CD4-positive, CD25-positive, alpha-beta regulatory T cell (primary cell): ENCODE data around the gene CEP192. TPM values are rescaled to one million over a fixed set of nuclear protein-coding genes. Genes with fewer than 3 reads are reported as not detected.

Experiments used
- ATAC-seq, 2 donors: fragments of 150-1000 bp; cut with Tn5 transposase; one replicate each; pipeline ENCODE4 v1.10.0; 2021; ENCODE audit warnings: low read depth in 2 of 2, moderate number of reproducible peaks in 2 of 2, moderate library complexity in 1 of 2
- DNase-seq, 3 donors: peaks; one replicate each; pipeline versions ENCODE4 v3.0.0 to v3.0.0-alpha.2; 2012 to 2022; ENCODE audit warnings: mixed read lengths in 1 of 3
- H3K27ac ChIP-seq: one replicate; pipeline ENCODE4 v1.7.0; 2013; ENCODE audit warnings: mild to moderate bottlenecking, low read length; ENCODE audit not compliant: insufficient read depth, poor library complexity, severe bottlenecking
- H3K27me3 ChIP-seq: one replicate; pipeline ENCODE4 v1.7.0; 2013; ENCODE audit warnings: low read length; ENCODE audit not compliant: control insufficient read depth, insufficient read depth
- H3K36me3 ChIP-seq: one replicate; pipeline ENCODE4 v1.7.0; 2013; ENCODE audit warnings: mild to moderate bottlenecking, low read length, moderate library complexity; ENCODE audit not compliant: control insufficient read depth, insufficient read depth
- H3K4me1 ChIP-seq: 2 replicates; pipeline ENCODE4 v1.7.0; 2013; ENCODE audit warnings: mild to moderate bottlenecking, low read length; ENCODE audit not compliant: insufficient read depth, control insufficient read depth, poor library complexity, severe bottlenecking
- H3K4me3 ChIP-seq: one replicate; pipeline ENCODE4 v1.7.0; 2013; ENCODE audit warnings: low read depth, mild to moderate bottlenecking, low read length, moderate library complexity
- H3K9me3 ChIP-seq, 2 experiments: 1 replicate in 1 of 2; 2 replicates in 1 of 2; pipeline ENCODE4 v1.7.0; 2013; ENCODE audit warnings: low read length in 2 of 2, mild to moderate bottlenecking in 1 of 2, moderate library complexity in 1 of 2; ENCODE audit not compliant: control insufficient read depth in 2 of 2
- H3K27ac Mint-ChIP-seq, 3 donors: one replicate each; pipeline ENCODE4 v1.8.0; 2020 to 2022; ENCODE audit warnings: mild to moderate bottlenecking in 3 of 3, mixed read lengths in 3 of 3, moderate library complexity in 2 of 3
- H3K27me3 Mint-ChIP-seq: one replicate; pipeline ENCODE4 v1.8.0; 2022; ENCODE audit warnings: mild to moderate bottlenecking, mixed read lengths
- H3K36me3 Mint-ChIP-seq: one replicate; pipeline ENCODE4 v1.8.0; 2020; ENCODE audit warnings: mixed read lengths
- H3K4me1 Mint-ChIP-seq, 4 donors: one replicate each; pipeline ENCODE4 v1.8.0; 2020 to 2022; ENCODE audit warnings: mixed read lengths in 4 of 4, mild to moderate bottlenecking in 1 of 4
- H3K4me3 Mint-ChIP-seq, 4 donors: one replicate each; pipeline ENCODE4 v1.8.0; 2020 to 2022; ENCODE audit warnings: mild to moderate bottlenecking in 4 of 4, mixed read lengths in 4 of 4, moderate library complexity in 3 of 4
- H3K9me3 Mint-ChIP-seq, 7 donors: one replicate each; pipeline ENCODE4 v1.8.0; 2020 to 2022; ENCODE audit warnings: mixed read lengths in 7 of 7, mild to moderate bottlenecking in 3 of 7, moderate library complexity in 2 of 7
- polyA plus RNA-seq, 4 donors: library from polyadenylated mRNA; unstranded; fragments of 300-500 nt; fragmentation: Illumina TruSeq; gene quantifications; one replicate each; pipeline ENCODE4 v1.2.3, GENCODE V29; 2021
- total RNA-seq: library from RNA; stranded (reverse); gene quantifications from one replicate; pipeline ENCODE4 v1.2.3, GENCODE V29; 2022

CEP192 gene
- total and polyA plus RNA-seq, 5 donors from 2014 or later: 5.3 to 38.6 (median 7.2) TPM

- Mint-ChIP-seq H3K27ac (no peak overlapping the region), H3K27me3 (no peaks in the 10 kb centered on the region), H3K4me3 (no peak overlapping the region), H3K4me1 (peaks cover 0 to 18% (median 11%) of the 10 kb centered on the region in 4 donors), H3K36me3 (peaks cover 36% of the 10 kb centered on the region), H3K9me3 (no peaks in the 10 kb centered on the region)
- no peaks in the 10 kb centered on the region for H3K9me3 ChIP-seq
- ATAC-seq (no peak), DNase-seq (no peak)
- H3K27me3 ChIP-seq: no peaks in the 10 kb centered on the region
- peaks cover 21% of the 10 kb centered on the region for H3K36me3 ChIP-seq
- H3K27ac ChIP-seq: no peak overlapping the region
- H3K4me1 ChIP-seq: no peaks in the 10 kb centered on the region
- no peak overlapping the region for H3K4me3 ChIP-seq
Measured at GRCh38 chr18:12958478-12958877, 32.7 kb upstream of the CEP192 start.

DNA sequence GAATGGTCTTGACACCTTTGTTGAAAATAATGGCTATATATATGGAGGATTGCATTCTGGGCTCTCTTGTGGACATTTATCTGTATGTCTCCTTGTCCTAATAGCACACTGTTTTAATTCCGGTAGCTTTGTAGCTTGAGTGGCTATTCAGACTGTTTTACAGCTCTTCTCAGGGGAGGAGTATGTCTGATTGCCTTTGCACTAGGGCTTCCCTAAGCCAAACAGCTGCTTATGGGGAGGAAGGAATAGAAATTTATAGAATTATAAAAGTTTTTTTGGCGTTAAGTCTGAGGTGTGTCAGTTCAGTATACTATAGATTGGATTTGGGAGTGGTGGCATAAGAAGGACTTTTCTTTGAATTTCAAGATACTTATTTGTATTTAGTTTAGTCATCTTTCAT lies 30.8 kb upstream of the CEP192 start:
- no peaks in the 10 kb centered on the region for H3K27me3 ChIP-seq
- Mint-ChIP-seq H3K4me3 (no peak overlapping the region), H3K27ac (peak overlapping the region in 1 of 3 donors; percentile 49), H3K9me3 (no peaks in the 10 kb centered on the region), H3K36me3 (peaks cover 42% of the 10 kb centered on the region), H3K4me1 (peaks cover 0 to 18% (median 7%) of the 10 kb centered on the region in 4 donors), H3K27me3 (no peaks in the 10 kb centered on the region)
- DNase-seq (no peak), ATAC-seq (no peak)
- H3K4me1 ChIP-seq: no peaks in the 10 kb centered on the region
- no peaks in the 10 kb centered on the region for H3K9me3 ChIP-seq
- peaks cover 28% of the 10 kb centered on the region for H3K36me3 ChIP-seq
- no peak overlapping the region for H3K27ac ChIP-seq
- H3K4me3 ChIP-seq: no peak overlapping the region

DNA sequence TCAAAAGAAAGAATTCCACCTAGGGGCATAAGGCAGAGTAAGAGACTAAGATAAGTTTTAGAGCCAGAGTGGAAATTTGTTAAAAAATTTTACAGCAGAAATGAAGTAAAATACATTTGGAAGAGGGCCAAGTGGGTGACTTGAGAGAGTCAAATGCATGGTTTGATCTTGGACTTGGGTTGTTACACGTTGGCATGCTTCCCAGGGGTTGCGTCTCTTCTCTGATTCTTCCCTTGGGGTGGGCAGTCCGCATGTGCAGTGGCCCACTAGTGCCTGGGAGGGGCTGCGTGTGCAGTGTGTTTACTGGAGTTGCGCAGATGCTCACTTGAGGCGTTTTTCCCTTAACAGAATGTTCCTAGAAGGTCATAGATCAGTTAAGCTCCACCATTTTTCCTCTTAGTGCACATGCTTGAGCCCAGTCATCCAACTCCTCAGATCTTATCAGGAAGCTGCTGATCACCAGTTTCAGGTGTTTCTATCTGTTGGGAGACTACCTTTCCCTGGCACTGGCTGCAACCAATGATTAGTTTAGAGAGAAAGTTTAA lies 30.2 kb upstream of the CEP192 start:
- H3K9me3 ChIP-seq: no peaks in the 10 kb centered on the region
- ATAC-seq: no peak
- no peaks in the 10 kb centered on the region for H3K27me3 Mint-ChIP-seq
- H3K27ac ChIP-seq: no peak overlapping the region
- peaks cover 28% of the 10 kb centered on the region for H3K36me3 ChIP-seq
- H3K4me1 Mint-ChIP-seq: peaks cover 0 to 20% (median 8%) of the 10 kb centered on the region in 4 donors
- peak overlapping the region in 1 of 3 donors; percentile 49 for H3K27ac Mint-ChIP-seq
- H3K36me3 Mint-ChIP-seq: peaks cover 46% of the 10 kb centered on the region
- H3K4me3 ChIP-seq: no peak overlapping the region
- DNase-seq: no peak
- H3K4me1 ChIP-seq: no peaks in the 10 kb centered on the region
- no peak overlapping the region for H3K4me3 Mint-ChIP-seq
- no peaks in the 10 kb centered on the region for H3K9me3 Mint-ChIP-seq
- no peaks in the 10 kb centered on the region for H3K27me3 ChIP-seq

- Histone ChIP-seq H3K4me3 (no peak overlapping the region), H3K36me3 (peaks cover 31% of the 10 kb centered on the region), H3K27ac (no peak overlapping the region), H3K4me1 (no peaks in the 10 kb centered on the region), H3K27me3 (no peaks in the 10 kb centered on the region), H3K9me3 (no peaks in the 10 kb centered on the region)
- DNase-seq: no peak
- H3K9me3 Mint-ChIP-seq: no peaks in the 10 kb centered on the region
- H3K4me3 Mint-ChIP-seq: no peak overlapping the region
- no peak overlapping the region for H3K27ac Mint-ChIP-seq
- ATAC-seq: no peak
- H3K36me3 Mint-ChIP-seq: peaks cover 52% of the 10 kb centered on the region
- peaks cover 6 to 26% (median 13%) of the 10 kb centered on the region in 4 donors for H3K4me1 Mint-ChIP-seq
- no peaks in the 10 kb centered on the region for H3K27me3 Mint-ChIP-seq
Measured at GRCh38 chr18:12963069-12963468, 28.1 kb upstream of the CEP192 start.

DNA sequence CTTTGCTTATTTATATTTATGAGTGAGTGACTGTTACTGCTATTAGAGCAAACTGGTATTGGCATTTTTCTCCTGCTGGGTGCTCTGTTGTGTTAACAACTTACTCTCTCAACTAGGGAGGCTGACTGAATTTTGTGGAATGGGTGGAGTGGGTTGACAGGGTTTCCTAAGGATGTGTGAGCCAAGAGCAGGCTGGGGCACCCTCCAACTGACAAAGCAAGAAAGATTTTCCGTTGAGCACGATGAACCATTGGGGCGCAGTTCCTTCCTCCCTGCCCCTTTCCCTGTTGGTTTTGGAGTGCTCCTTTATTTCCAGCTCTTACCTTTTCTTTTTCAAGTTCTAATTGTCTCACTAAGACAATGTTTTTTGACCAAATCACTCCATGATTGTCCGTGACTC lies 23.0 kb upstream of the CEP192 start:
- H3K9me3 ChIP-seq: no peaks in the 10 kb centered on the region
- Mint-ChIP-seq H3K27me3 (no peaks in the 10 kb centered on the region), H3K4me1 (peaks cover 6 to 12% (median 11%) of the 10 kb centered on the region in 4 donors), H3K4me3 (no peak overlapping the region), H3K36me3 (peaks cover 59% of the 10 kb centered on the region), H3K27ac (no peak overlapping the region), H3K9me3 (peaks cover 0 to 3% (median 0%) of the 10 kb centered on the region in 7 donors)
- H3K4me1 ChIP-seq: no peaks in the 10 kb centered on the region
- no peak for ATAC-seq
- DNase-seq: no peak
- no peak overlapping the region for H3K27ac ChIP-seq
- peaks cover 36% of the 10 kb centered on the region for H3K36me3 ChIP-seq
- H3K27me3 ChIP-seq: no peaks in the 10 kb centered on the region
- H3K4me3 ChIP-seq: no peak overlapping the region

DNA sequence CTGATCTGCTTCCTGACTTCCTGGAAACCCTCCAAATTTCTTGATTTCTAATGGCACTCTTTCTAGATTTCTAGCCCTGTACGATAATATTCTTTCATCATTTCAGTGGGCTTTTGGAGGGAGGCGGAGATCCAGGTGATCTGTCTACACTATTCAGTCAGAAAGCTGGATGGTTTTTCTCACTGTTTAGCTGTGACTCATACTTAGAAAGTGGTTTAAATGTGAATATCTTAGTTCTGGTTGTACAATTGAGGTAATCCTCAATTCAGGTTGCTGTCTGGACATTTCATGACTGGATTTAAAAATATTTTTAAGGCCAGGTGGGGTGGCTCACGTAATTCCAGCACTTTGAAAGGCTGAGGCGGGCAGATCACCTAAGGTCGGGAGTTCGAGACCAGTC lies 22.5 kb upstream of the CEP192 start:
- Histone ChIP-seq H3K4me3 (no peak overlapping the region), H3K4me1 (no peaks in the 10 kb centered on the region), H3K9me3 (no peaks in the 10 kb centered on the region), H3K27ac (no peak overlapping the region), H3K36me3 (peaks cover 32% of the 10 kb centered on the region), H3K27me3 (no peaks in the 10 kb centered on the region)
- H3K4me3 Mint-ChIP-seq: no peak overlapping the region
- H3K27ac Mint-ChIP-seq: peak overlapping the region in 1 of 3 donors; percentile 26
- H3K9me3 Mint-ChIP-seq: peaks cover 0 to 3% (median 0%) of the 10 kb centered on the region in 7 donors
- peaks cover 55% of the 10 kb centered on the region for H3K36me3 Mint-ChIP-seq
- no peak for DNase-seq
- H3K27me3 Mint-ChIP-seq: no peaks in the 10 kb centered on the region
- no peak for ATAC-seq
- peaks cover 6 to 12% (median 11%) of the 10 kb centered on the region in 4 donors for H3K4me1 Mint-ChIP-seq

- Mint-ChIP-seq H3K9me3 (peaks cover 0 to 3% (median 0%) of the 10 kb centered on the region in 7 donors), H3K4me3 (no peak overlapping the region), H3K27me3 (no peaks in the 10 kb centered on the region), H3K36me3 (peaks cover 44% of the 10 kb centered on the region), H3K4me1 (peaks cover 0 to 6% (median 4%) of the 10 kb centered on the region in 4 donors), H3K27ac (peak overlapping the region in 1 of 3 donors; percentile 26)
- no peak overlapping the region for H3K27ac ChIP-seq
- H3K36me3 ChIP-seq: peaks cover 37% of the 10 kb centered on the region
- no peaks in the 10 kb centered on the region for H3K4me1 ChIP-seq
- H3K27me3 ChIP-seq: no peaks in the 10 kb centered on the region
- ATAC-seq (no peak), DNase-seq (no peak)
- no peak overlapping the region for H3K4me3 ChIP-seq
- H3K9me3 ChIP-seq: no peaks in the 10 kb centered on the region
Measured at GRCh38 chr18:12973562-12974213, 17.5 kb upstream of the CEP192 start.

- Mint-ChIP-seq H3K9me3 (peaks cover 0 to 3% (median 0%) of the 10 kb centered on the region in 7 donors), H3K27ac (peak overlapping the region in 2 of 3 donors; percentile 23 to 33), H3K36me3 (peaks cover 39% of the 10 kb centered on the region), H3K4me1 (peaks cover 0 to 6% (median 3%) of the 10 kb centered on the region in 4 donors), H3K27me3 (no peaks in the 10 kb centered on the region), H3K4me3 (no peak overlapping the region)
- Histone ChIP-seq H3K9me3 (no peaks in the 10 kb centered on the region), H3K36me3 (peaks cover 37% of the 10 kb centered on the region), H3K4me1 (no peaks in the 10 kb centered on the region), H3K27me3 (no peaks in the 10 kb centered on the region), H3K4me3 (no peak overlapping the region), H3K27ac (no peak overlapping the region)
- ATAC-seq: no peak
- no peak for DNase-seq
Measured at GRCh38 chr18:12975488-12975887, 15.7 kb upstream of the CEP192 start.
